ENCODE data around the gene PRKCB. TPM values are rescaled to one million over a fixed set of nuclear protein-coding genes. Genes with fewer than 3 reads are reported as not detected.
A peak's percentile ranks its signal among the peaks of the same experiment; 100 is the strongest.

PRKCB gene
- total and polyA plus RNA-seq, 2 of the 8 experiments (the other 6 are each of a cell fraction or from before 2014, with no cell fraction given): 7.1 to 12.1 TPM

- Histone ChIP-seq H4K5ac (ENCODE audit: insufficient read length, low read depth, low read length) (no peak overlapping the region), H3K4me3 (ENCODE audit: extremely low read depth in 1 of 4, insufficient read depth in 2 of 4, low read depth in 3 of 4, low read length in 4 of 4) (no peak overlapping the region), H2BK120ac (replicated peaks; ENCODE audit: low read depth, low read length) (no peak overlapping the region), H3K4me2 (ENCODE audit: insufficient read depth in 1 of 2, low read depth in 2 of 2, low read length in 2 of 2) (no peak overlapping the region), H3K27me3 (replicated peaks in 1 of 4; ENCODE audit: control insufficient read depth in 3 of 4, extremely low read depth in 1 of 4, insufficient read depth in 3 of 4, low read length in 3 of 4) (no peaks in the 10 kb centered on the region), H3K79me2 (ENCODE audit: control insufficient read depth in 1 of 2, insufficient read depth in 2 of 2, low read length in 2 of 2) (no peaks in the 10 kb centered on the region), H4K8ac (ENCODE audit: extremely low read depth, insufficient read depth, low read length) (no peak overlapping the region), H3K4ac (replicated peaks; ENCODE audit: insufficient read length, low read depth, low read length) (no peak overlapping the region), H3K9ac (replicated peaks in 1 of 4; ENCODE audit: extremely low read depth in 1 of 4, low read depth in 3 of 4, low read length in 3 of 4) (no peak overlapping the region), H3K23ac (ENCODE audit: insufficient read length) (no peak overlapping the region), H2BK15ac (ENCODE audit: low read length) (no peak overlapping the region), H3K18ac (ENCODE audit: extremely low read depth, low read length) (0 out of 2 replicates have a peak overlapping the region, but pooled peaks have one; percentile 25), H2AK5ac (ENCODE audit: low read depth, low read length) (no peak overlapping the region), H2BK20ac (ENCODE audit: low read length) (no peak overlapping the region), H3K14ac (ENCODE audit: insufficient read length) (no peak overlapping the region), H3K4me1 (replicated peaks in 1 of 4; ENCODE audit: control insufficient read depth in 3 of 4, insufficient read depth in 4 of 4, low read length in 3 of 4) (peaks cover 0 to 4% (median 1%) of the 10 kb centered on the region in 4 experiments; a peak in 3 of 7 replicates), H2BK5ac (ENCODE audit: low read depth, low read length) (no peak overlapping the region), H3K9me3 (ENCODE audit: insufficient read depth in 2 of 2, low read depth in 1 of 2, low read length in 1 of 2) (no peaks in the 10 kb centered on the region), H3K27ac (ENCODE audit: low read depth, low read length) (no peak overlapping the region), H3K79me1 (ENCODE audit: low read depth, low read length) (no peaks in the 10 kb centered on the region), H3K23me2 (ENCODE audit: low read depth, low read length) (no peaks in the 10 kb centered on the region), H3K56ac (replicated peaks; ENCODE audit: insufficient read length, low read depth, low read length) (no peak overlapping the region), H3K36me3 (ENCODE audit: control insufficient read depth in 2 of 4, insufficient read depth in 4 of 4, low read length in 3 of 4) (no peaks in the 10 kb centered on the region), H2BK12ac (ENCODE audit: low read depth, low read length) (0 out of 2 replicates have a peak overlapping the region, but pooled peaks have one; percentile 2), H4K91ac (replicated peaks; ENCODE audit: insufficient read length, low read length) (no peak overlapping the region), H4K20me1 (replicated peaks in 1 of 2; ENCODE audit: control insufficient read depth in 1 of 2, insufficient read depth in 2 of 2, low read length in 2 of 2) (peaks cover 0 to 2% of the 10 kb centered on the region in 2 experiments), H2AFZ (ENCODE audit: low read length) (no peak overlapping the region)
- WGBS, 2 experiments (ENCODE audit: extremely low coverage in 1 of 2, insufficient coverage in 1 of 2, insufficient read length in 1 of 2, insufficient replicate concordance in 2 of 2, low coverage in 1 of 2, low lambda C conversion rate in 2 of 2, missing lambda C conversion rate in 1 of 2): 99% methylated on average over 6 of the region's 6 CpGs; no CpG with 5 or more reads in 1 of the 2 experiments
- ChIA-PET POLR2A (ENCODE audit: partially characterized antibody) (no interaction called here), CTCF (ENCODE audit: partially characterized antibody) (interaction anchor here (1.0 kb wide), 1 partner anchor 66 kb away, joined by 3 read pairs; no protein-coding TSS in a partner anchor)
- FAIRE-seq (no peak), DNase-seq (ENCODE audit: low read depth in 1 of 2, low spot score in 2 of 2) (no peak)
- 0 out of 2 replicates have a peak, but pooled peaks have one; percentile 2 for TF ChIP-seq EGR1 (IDR thresholded peaks at IDR 0.05; ENCODE audit: borderline replicate concordance, low read depth, low read length)
These were observed 132.0 kb downstream of the PRKCB start for GRCh38 chr16:23967775-23968174.
